NCI-H1417 treated with DMSO at 0.1 percent for 48 hours (cell line): Measurements from ENCODE around the gene FAM47B.

Experiments
- DNase-seq: peaks from one replicate; lab custom pipeline; 2025; lab: John Stamatoyannopoulos, UW

The FAM47B gene

DNA sequence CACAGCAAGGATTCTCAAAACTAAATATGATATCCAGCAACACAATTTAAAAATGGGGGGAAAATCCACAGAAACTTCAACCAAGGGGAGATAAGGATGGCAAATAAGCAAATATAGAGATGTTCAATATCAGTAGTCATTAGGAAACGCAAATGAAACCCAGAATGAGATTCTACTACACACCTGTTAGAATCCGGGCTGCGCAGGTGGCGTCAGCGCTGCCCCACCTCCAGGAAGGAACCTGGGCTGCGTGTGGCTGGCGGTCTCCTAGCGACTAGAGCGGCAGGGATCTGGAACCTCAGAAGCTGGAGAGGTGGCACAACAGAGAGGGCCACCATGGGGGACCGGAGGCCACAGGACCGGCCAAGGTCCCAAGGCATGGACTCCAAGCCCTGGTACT lies at the start of gene FAM47B:
FAM47B (plus strand) TSS at position 301 of the 400 bp plus-strand sequence; CDS start at position 337, 36 bp downstream.
- DNase-seq, result no peak

DNA sequence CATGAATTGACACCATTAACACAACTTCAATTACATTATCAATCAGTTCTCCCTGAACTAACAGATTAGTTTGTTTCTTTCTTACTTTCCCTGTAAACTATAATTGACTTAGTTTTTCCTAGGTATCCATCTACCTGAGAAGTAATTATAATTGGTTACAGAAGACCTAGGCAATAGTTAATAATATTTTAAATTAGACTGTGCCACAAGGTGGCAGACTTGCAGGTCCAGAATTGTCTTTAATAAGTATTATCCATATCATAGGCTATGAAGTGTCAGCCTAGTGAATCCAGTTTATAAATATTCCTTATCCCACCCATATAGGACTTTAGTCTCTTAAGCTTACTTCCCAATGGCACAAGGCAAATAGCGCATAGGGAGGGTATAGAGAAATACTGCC lies 48.9 kb upstream of the FAM47B start:
- DNase-seq, result no peak

DNA sequence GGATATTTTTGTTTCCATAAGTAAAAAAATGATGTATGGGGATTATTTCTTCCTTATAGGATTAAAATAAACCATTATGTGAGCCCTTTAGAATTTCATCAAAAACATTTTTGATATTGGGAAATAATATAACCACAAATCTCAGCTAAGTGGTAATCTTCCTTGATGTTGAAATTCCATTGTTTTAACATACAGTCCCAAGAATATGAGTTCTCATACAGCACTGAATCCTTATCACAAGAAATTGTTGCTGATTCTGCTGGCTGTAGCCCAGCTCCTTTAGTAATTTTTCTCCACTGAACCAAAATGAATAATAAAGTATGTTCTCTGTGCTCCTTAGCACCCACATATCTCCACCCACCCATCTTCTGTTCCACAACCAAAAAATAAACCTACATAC lies 41.9 kb upstream of the FAM47B start:
- no peak for DNase-seq

DNA sequence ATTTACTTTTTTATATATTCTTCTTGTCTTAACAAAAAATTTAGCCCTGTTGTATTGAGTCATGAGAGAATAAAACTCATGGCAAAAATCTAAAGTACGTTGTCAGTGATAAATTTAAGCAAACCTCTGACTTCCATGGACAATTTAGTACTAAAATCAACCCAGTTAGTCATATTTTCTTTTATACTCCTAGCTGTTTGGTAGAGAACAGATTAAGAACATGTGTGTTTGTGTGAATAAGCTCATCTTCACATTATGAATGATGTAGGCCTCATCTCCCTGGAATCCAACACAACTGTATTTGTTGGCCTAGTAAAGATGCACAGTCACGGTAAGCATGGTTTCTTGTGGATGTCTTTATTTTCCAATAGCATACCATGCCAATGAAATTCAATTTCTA lies 40.8 kb upstream of the FAM47B start:
- DNase-seq, result no peak

DNA sequence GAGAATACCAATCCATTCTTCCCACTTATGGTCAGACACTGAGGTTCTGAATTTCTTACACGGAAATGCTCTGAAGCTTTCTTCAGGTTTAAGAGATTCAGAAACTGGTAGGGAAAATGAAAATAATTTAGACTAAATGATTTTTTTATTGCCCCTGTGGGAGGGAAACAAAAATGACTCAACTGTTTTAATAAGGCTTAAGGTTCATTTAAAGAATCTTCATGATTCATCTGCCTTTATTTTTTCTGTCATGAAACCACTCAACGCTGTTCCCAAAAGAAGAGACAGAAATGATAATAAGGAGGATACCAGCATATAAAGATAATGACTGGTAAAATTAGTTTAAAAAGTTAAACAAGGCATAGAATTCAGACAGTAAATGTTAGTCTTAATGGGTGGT lies 39.3 kb upstream of the FAM47B start:
- no peak for DNase-seq

DNA sequence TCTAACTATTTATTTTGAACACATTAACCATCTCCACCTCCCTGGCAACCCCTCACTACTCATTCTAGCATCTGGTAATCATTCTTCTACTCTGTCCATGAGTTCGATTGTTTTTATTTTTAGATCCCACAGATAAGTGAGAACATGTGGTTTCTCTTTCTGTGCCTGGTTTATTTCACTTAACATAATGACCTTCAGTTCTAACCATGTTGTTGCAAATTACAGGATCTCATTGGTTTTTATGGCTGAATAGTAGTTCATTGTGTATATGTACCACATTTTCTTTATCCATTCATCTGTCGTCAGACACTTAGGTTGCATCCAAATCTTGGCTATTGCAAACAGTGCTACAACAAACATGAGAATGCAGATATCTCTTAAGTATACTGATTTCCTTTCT lies 33.4 kb upstream of the FAM47B start:
- DNase-seq, result no peak

DNA sequence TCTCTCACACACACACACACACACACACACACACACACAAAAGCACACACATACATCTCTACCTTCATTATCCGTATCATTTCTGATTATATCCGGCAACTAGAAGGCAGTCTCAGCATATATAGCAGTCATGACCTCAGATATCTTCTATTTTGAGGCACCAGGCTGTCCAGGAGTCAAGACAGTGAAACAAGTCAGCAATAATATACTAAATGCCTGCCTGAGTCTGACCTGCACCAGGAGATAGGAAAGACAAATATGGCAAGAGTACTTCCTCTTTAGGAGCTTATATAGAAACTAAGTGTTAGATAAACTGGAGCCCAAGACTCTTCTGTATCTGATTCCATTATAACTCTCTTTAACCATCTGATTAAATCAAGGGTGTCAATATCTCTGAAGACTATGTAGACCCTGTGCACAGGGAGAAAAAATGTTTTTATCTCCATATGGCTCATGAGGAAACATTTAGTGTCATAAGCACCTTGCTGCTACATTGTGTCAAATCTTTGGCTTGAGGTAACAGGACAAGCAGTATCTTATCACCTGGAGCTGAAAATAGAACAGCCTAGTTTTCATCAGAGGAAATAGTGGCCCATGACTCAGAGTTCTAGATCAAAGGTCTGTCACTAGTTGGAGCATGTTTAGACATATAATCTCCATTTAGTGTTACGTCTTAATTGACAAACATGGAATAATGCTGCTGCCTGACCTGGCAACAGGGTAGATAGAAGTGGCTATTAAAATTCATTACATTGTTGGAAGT lies 27.0 kb upstream of the FAM47B start:
- DNase-seq, result no peak

DNA sequence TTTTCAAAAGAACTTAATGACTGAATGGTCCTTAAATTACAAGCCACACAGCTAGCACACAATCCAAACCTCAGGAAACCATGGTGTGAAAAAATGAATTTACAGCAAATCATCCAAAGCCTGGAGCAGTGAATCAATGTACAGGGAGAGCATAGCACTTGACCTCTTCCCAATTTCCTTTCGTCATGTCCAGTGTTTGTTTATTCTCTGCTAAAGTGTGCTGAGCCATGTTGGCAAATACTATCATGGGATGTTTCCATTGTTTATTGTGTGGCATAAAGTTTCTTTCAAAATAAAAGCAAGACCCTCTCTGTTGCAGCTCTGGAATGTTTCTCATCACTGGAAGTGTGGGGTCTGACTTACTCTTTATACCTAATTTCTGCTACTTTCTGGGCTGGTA lies 25.4 kb upstream of the FAM47B start:
- DNase-seq, result no peak

DNA sequence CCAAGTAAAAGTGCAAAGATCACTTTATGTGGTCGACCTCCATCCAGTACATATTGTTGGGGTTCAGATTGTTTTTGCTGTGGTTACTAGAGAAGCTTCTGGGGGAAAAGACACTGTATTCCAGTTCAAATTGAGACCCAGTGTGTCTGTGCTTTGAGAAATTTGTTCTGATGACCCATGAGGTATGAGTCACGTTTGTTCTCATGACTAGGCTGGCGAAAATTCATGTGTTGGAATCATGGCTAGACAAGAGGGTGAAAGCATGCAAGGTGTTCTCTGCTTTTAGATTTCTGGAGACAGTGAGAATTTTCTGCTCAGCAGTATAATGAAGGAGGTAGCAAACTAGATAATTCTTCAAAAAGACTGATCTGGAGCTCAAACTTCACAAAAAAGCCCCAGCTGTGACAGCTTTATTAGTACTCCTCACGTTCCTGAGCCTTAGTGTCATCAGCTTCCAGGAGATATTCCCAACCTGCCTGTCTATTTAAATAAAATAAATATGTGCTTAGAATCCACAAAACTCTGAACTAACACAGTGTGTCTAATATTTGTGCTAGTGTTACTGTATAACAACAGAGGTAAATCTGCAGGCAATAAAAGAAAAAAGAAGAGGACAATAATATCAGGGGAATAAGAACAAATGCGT lies 24.4 kb upstream of the FAM47B start:
- no peak for DNase-seq

DNA sequence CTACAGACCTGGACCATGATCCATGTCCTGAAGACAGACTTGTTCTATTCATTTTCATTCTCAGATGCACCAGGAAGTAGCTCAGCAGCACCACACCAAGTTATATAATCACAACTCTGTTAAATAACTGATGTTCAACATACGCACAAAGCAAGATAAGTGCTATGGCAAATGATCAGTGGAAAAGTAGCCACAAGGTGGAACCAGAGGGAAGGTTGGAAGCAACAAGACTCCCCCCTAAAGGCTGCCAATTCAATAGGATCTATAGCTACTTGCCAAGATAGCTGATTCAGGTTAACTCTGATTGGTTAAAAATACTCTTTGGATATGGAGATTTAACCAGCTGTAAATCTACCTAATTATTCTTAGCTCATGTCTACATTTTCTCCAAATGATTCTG lies 23.7 kb upstream of the FAM47B start:
- DNase-seq, result no peak

DNA sequence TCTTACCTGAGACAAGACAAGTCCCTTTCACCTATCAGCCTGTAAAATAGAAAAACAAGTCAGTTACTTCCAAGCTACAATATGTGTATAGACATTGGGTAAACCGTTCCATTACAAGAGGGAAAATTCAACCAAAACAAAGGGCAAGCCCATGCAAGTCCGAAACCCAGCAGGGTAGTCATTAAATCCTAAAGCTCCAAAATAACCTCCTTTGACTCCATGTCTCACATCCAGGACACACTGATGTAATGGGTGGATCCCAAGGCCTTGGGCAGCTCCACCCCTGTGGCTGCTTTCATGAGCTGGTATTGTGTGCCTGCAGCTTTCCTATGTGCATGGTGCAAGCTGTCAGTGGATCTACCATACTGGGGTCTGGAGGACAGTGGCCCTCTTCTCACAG lies 14.7 kb upstream of the FAM47B start:
- DNase-seq, result no peak

DNA sequence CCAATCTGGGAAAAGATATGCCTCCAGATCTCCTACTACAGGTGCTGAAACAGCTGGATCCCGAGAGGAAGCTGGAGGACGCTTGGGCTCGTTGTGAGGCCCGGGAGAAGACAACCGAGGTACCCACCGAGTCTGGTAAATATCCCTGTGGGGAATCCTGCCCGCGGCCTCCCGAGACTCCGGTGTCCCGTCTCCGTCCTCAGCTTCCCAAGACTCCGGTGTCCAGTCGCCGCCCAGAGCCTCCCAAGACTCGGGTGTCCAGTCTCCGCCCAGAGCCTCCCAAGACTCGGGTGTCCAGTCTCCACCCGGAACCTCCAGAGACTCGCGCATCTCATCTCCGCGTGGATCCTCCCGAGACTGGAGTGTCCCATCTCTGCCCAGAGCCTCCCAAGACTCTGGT lies 639 bp downstream of the FAM47B start:
- DNase-seq, result no peak

DNA sequence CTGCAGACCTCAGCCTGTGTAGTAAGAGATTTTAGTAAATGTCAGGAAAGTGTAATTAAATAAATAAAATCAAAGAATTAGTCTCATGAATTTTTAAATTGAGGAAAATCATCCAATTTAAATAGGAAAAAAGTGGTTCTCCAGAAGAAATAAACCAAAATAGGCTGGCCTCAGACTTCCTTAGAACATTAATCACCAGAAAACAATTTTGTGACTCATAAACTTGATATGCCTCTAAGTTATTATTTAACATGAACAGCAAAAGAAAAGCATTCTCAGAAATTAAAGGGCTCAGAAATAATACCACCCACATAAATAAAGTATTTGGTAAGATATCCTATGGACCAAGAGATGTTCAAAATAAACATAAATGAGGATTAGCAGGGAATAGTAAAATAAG lies 14.3 kb downstream of the FAM47B start:
- no peak for DNase-seq

DNA sequence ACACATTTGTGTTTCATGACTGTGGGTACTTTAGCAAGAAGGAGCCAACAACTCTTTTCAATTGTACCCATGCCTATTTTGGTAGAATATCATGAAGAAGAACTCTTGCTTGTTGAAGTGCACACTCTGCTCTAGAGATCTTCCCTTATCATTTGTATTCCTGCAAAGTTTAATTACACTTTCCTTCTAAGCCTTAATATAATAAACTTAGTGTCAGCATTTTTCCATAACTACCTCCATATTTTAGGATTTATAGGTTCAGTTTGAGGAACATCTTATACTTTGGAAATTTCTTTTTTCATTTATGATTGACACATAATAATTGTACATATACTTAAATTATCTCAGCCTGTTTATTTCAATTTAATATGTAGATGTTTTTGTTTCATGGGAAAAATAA lies 19.1 kb downstream of the FAM47B start:
- DNase-seq, result no peak

DNA sequence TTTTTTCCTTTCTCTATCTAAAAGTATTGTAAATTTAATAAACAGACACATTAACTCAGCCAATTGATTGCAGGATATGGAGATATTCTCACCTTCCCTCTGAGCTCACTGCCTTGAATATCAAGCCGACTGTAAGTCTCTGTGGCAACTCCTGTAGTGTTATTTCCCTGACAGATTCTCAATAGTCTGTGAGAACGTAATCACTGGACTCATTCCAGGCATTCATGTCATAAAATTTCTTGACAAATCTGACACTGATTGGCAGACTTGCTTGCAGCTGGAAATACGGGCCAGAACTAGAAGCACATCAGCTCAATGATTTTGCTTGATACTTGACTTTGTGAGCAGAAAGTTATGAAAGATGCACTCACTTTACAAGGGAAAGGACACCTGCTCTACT lies 29.6 kb downstream of the FAM47B start:
- no peak for DNase-seq

DNA sequence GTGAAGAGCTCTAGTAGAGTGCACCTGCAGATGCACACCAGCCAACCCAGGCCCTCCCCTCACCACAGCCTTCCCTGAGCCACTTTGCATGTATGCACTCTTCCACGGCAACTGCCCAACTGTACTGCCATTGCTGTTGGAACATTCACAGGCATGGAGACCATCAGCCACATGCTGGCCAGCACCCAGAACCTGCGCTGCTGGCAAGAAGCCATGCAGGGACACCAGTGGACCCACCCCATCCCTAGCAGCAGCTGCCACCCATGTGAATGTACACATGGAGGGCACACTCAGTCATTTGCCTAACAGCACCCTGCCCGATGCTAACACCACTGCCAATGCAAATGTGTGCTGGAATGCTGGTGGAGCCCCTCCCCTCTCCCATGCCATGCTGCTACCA lies 35.6 kb downstream of the FAM47B start:
- DNase-seq, result no peak

DNA sequence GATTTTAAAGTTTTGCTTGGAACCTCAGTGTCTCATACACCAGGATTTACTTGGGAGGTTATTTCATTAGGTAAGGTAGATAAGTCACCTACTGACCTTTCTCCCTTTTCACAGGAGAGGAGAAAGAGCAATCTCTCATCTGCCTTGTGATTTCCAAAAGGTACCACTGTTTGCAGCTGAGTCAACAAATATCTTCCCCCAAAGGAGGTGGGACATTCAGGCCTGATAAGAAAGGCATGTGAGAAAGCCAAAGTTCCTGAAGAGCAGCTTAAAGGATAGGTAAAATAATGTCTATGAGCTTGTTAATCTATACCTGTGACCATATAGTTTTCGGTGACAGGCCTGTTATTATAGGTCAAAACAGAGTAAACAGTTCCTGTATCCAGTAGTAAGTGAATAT lies 45.0 kb downstream of the FAM47B start:
- DNase-seq, result no peak
